ENCODE data around the gene BICD1. TPM values are rescaled to one million over a fixed set of nuclear protein-coding genes. Genes with fewer than 3 reads are reported as not detected.

The BICD1 gene
- polyA plus RNA-seq, 1 of the 3 experiments (the other 2 are of a cell fraction) = 12.1 TPM

GRCh38 chr12:32240162-32240561 lies 133.5 kb downstream of the BICD1 start:
- Histone ChIP-seq H3F3A (replicated peaks; ENCODE audit: insufficient read depth) (peaks cover 12% of the 10 kb centered on the region), H3K9me3 (no peaks in the 10 kb centered on the region), H3K4me2 (no peak overlapping the region), H3K9me2 (no peaks in the 10 kb centered on the region), H3K4me1 (ENCODE audit: control insufficient read depth in 1 of 2, insufficient read depth in 2 of 2, low read depth in 1 of 2, low read length in 1 of 2) (peaks cover 0 to 7% of the 10 kb centered on the region in 2 experiments; a peak in 1 of 4 replicates), H3K27ac (ENCODE audit: low read depth in 2 of 2, low read length in 1 of 2) (no peak overlapping the region), H3K79me2 (ENCODE audit: insufficient read depth) (peaks cover 6% of the 10 kb centered on the region; the same call in 1 of the 2 replicates), H3K4me3 (ENCODE audit: low read depth in 2 of 2, low read length in 1 of 2) (no peak overlapping the region), H3K36me3 (replicated peaks in 1 of 2; ENCODE audit: control insufficient read depth in 1 of 2, insufficient read depth in 2 of 2, low read length in 1 of 2) (no peaks in the 10 kb centered on the region), H3K27me3 (ENCODE audit: insufficient read depth) (no peaks in the 10 kb centered on the region), H2AFZ (ENCODE audit: low read depth) (no peak overlapping the region), H4K20me1 (ENCODE audit: insufficient read depth) (no peaks in the 10 kb centered on the region), H3K9ac (no peak overlapping the region)
- CTCF ChIA-PET = no interaction called here
- POLR2A ChIA-PET = no interaction called here
- 84% methylated on average over 5 of the region's 5 CpGs for WGBS (ENCODE audit: low lambda C conversion rate)
- no peak for DNase-seq
- TF ChIP-seq NRF1 (IDR thresholded peaks at IDR 0.05; ENCODE audit: low read depth, low read length) (no peak), CTCF (IDR thresholded peaks at IDR 0.05) (no peak), MAX (IDR thresholded peaks at IDR 0.05; ENCODE audit: low read depth) (no peak), TEAD4 (IDR thresholded peaks at IDR 0.05; ENCODE audit: borderline replicate concordance, insufficient read depth) (no peak), YY1 (IDR thresholded peaks at IDR 0.05; ENCODE audit: low read depth) (no peak), RXRA (IDR thresholded peaks at IDR 0.05; ENCODE audit: borderline replicate concordance, low read depth) (no peak)

GRCh38 chr12:32240831-32241230 lies 134.2 kb downstream of the BICD1 start:
- Histone ChIP-seq H3K79me2 (ENCODE audit: insufficient read depth) (peaks cover 10% of the 10 kb centered on the region; the same call in 1 of the 2 replicates), H3K4me2 (no peak overlapping the region), H3F3A (replicated peaks; ENCODE audit: insufficient read depth) (peaks cover 12% of the 10 kb centered on the region), H3K9ac (no peak overlapping the region), H3K27me3 (ENCODE audit: insufficient read depth) (no peaks in the 10 kb centered on the region), H3K4me3 (ENCODE audit: low read depth in 2 of 2, low read length in 1 of 2) (no peak overlapping the region), H3K9me2 (no peaks in the 10 kb centered on the region), H3K4me1 (ENCODE audit: control insufficient read depth in 1 of 2, insufficient read depth in 2 of 2, low read depth in 1 of 2, low read length in 1 of 2) (peaks cover 0 to 7% of the 10 kb centered on the region in 2 experiments; a peak in 1 of 4 replicates), H2AFZ (ENCODE audit: low read depth) (no peak overlapping the region), H4K20me1 (ENCODE audit: insufficient read depth) (no peaks in the 10 kb centered on the region), H3K36me3 (replicated peaks in 1 of 2; ENCODE audit: control insufficient read depth in 1 of 2, insufficient read depth in 2 of 2, low read length in 1 of 2) (no peaks in the 10 kb centered on the region), H3K9me3 (no peaks in the 10 kb centered on the region), H3K27ac (ENCODE audit: low read depth in 2 of 2, low read length in 1 of 2) (no peak overlapping the region)
- TF ChIP-seq JUND (IDR thresholded peaks at IDR 0.05) (no peak), RCOR1 (IDR thresholded peaks at IDR 0.05; ENCODE audit: low read length) (no peak), FOSL2 (IDR thresholded peaks at IDR 0.05; ENCODE audit: borderline replicate concordance, low read depth) (peak; percentile 22; the same call in 1 of the 2 replicates), RFX5 (IDR thresholded peaks at IDR 0.05; ENCODE audit: low read length) (no peak)
- ChIA-PET CTCF (interaction anchor here (0.8 kb wide), 1 partner anchor 10 kb away, joined by 3 read pairs; no protein-coding TSS in a partner anchor), POLR2A (no interaction called here)
- 86% methylated on average over 4 of the region's 4 CpGs for WGBS (ENCODE audit: low lambda C conversion rate)
- DNase-seq = no peak

GRCh38 chr12:32242641-32243040 lies 136.0 kb downstream of the BICD1 start:
- H3K4me3 ChIP-seq (ENCODE audit: low read depth in 2 of 2, low read length in 1 of 2) = no peak overlapping the region
- WGBS (ENCODE audit: low lambda C conversion rate) = 89% methylated on average over 2 of the region's 2 CpGs
- no peak overlapping the region for H3K27ac ChIP-seq (ENCODE audit: low read depth in 2 of 2, low read length in 1 of 2)
- H3K9me2 ChIP-seq = no peaks in the 10 kb centered on the region
- no peak overlapping the region for H3K9ac ChIP-seq
- H3K4me1 ChIP-seq (ENCODE audit: control insufficient read depth in 1 of 2, insufficient read depth in 2 of 2, low read depth in 1 of 2, low read length in 1 of 2) = peaks cover 0 to 7% of the 10 kb centered on the region in 2 experiments; a peak in 1 of 4 replicates
- H3K36me3 ChIP-seq (replicated peaks in 1 of 2; ENCODE audit: control insufficient read depth in 1 of 2, insufficient read depth in 2 of 2, low read length in 1 of 2) = no peaks in the 10 kb centered on the region
- no peaks in the 10 kb centered on the region for H4K20me1 ChIP-seq (ENCODE audit: insufficient read depth)
- H3F3A ChIP-seq (replicated peaks; ENCODE audit: insufficient read depth) = peaks cover 12% of the 10 kb centered on the region
- H2AFZ ChIP-seq (ENCODE audit: low read depth) = no peak overlapping the region
- H3K79me2 ChIP-seq (ENCODE audit: insufficient read depth) = peaks cover 10% of the 10 kb centered on the region
- CTCF ChIA-PET = interaction anchor here (1.4 kb wide), 1 partner anchor 589 kb away, joined by 3 read pairs; no protein-coding TSS in a partner anchor
- no peak for DNase-seq
- H3K9me3 ChIP-seq = no peaks in the 10 kb centered on the region
- no peaks in the 10 kb centered on the region for H3K27me3 ChIP-seq (ENCODE audit: insufficient read depth)
- POLR2A ChIA-PET = interaction anchor here (0.7 kb wide), 1 partner anchor 866 kb away, joined by 3 read pairs; no protein-coding TSS in a partner anchor
- no peak overlapping the region for H3K4me2 ChIP-seq
- TF ChIP-seq MXI1 (IDR thresholded peaks at IDR 0.05; ENCODE audit: low read depth, low read length) = no peak
- no peak for TF ChIP-seq CTCF (IDR thresholded peaks at IDR 0.05)
- TF ChIP-seq MEF2A (IDR thresholded peaks at IDR 0.05; ENCODE audit: borderline replicate concordance, low read depth) = no peak
- no peak for TF ChIP-seq PBX3 (IDR thresholded peaks at IDR 0.05)
